ENCODE data around the gene TRABD2A.

The TRABD2A gene

GRCh38 chr2:84891355-84892010, 10.6 kb upstream of the TRABD2A start:
- no peak overlapping the region for H3K27ac ChIP-seq (ENCODE audit: low read depth in 2 of 2, low read length in 2 of 2)
- H3K4me1 ChIP-seq (ENCODE audit: control insufficient read depth in 2 of 2, insufficient read depth in 2 of 2, low read length in 2 of 2), result peaks cover 13 to 20% of the 10 kb centered on the region in 2 donors

GRCh38 chr2:84889332-84889731, 8.4 kb upstream of the TRABD2A start:
- no peaks in the 10 kb centered on the region for H3K9me3 ChIP-seq (ENCODE audit: control insufficient read depth in 2 of 2, low read length in 2 of 2)
- H3K27me3 ChIP-seq (ENCODE audit: control insufficient read depth in 2 of 2, insufficient read depth in 2 of 2, low read length in 2 of 2), result no peaks in the 10 kb centered on the region
- H3K4me1 ChIP-seq (ENCODE audit: control insufficient read depth in 2 of 2, insufficient read depth in 2 of 2, low read length in 2 of 2), result peaks cover 10 to 15% of the 10 kb centered on the region in 2 donors
- peak overlapping the region; percentile 55 to 62 for H3K4me3 ChIP-seq (ENCODE audit: low read length in 2 of 2)
- H3K9ac ChIP-seq (ENCODE audit: low read depth in 1 of 2, low read length in 2 of 2), result peak overlapping the region; percentile 63 to 66
- no peaks in the 10 kb centered on the region for H3K36me3 ChIP-seq (ENCODE audit: control insufficient read depth in 2 of 2, insufficient read depth in 2 of 2, low read length in 2 of 2)
- peak overlapping the region; percentile 62 to 74 for H3K27ac ChIP-seq (ENCODE audit: low read depth in 2 of 2, low read length in 2 of 2)

More at GRCh38 chr2:84891355-84892010, 10.6 kb upstream of the TRABD2A start:
- H3K27me3 ChIP-seq (ENCODE audit: control insufficient read depth in 2 of 2, insufficient read depth in 2 of 2, low read length in 2 of 2), result no peaks in the 10 kb centered on the region
- H3K9ac ChIP-seq (ENCODE audit: low read depth in 1 of 2, low read length in 2 of 2), result no peak overlapping the region
- no peaks in the 10 kb centered on the region for H3K9me3 ChIP-seq (ENCODE audit: control insufficient read depth in 2 of 2, low read length in 2 of 2)
- no peak overlapping the region for H3K4me3 ChIP-seq (ENCODE audit: low read length in 2 of 2)
- no peaks in the 10 kb centered on the region for H3K36me3 ChIP-seq (ENCODE audit: control insufficient read depth in 2 of 2, insufficient read depth in 2 of 2, low read length in 2 of 2)

DNA sequence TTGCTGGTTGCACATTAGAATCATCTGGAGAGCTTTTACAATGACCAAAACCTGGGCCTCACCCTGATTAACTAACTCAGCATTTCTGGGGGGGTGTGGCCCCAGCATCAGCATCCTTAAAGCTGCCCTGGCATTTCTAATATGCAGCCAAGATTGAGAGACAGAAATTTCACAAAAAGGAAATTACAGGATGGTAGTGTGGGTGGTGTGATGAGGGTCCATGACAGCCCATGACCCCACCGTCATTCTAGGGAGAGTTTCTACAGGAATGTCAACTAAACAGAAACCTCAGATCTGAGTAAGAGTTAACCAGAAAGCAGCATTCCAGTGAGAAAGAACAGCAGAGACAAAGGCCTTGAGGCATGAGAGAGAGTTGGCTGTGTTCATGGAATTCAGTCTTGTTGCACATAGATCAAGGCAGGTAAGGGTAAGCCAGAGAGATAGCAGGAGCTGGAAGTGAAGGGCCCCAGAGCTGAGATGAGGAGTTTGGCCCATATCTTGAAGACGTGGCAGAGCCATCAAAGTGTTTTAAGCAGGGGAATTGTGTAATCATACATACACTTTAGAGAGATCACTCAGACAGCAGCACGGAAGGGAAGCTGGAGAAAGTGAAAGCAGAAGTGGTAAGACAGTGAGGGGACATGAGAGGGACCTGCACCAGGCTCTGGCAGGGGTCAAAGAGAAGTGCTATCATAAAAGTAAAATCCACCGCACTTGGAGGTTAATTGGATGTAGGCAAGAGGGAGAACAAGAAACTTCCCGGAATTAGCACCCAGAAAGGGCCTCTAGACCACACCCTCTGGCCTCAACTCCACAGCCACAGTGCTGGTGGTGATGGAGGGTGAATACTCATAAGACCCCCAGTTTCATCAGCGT, 7.8 kb upstream of the TRABD2A start:
- Histone ChIP-seq H3K27me3 (ENCODE audit: control insufficient read depth in 2 of 2, insufficient read depth in 2 of 2, low read length in 2 of 2) (no peaks in the 10 kb centered on the region), H3K9me3 (ENCODE audit: control insufficient read depth in 2 of 2, low read length in 2 of 2) (no peaks in the 10 kb centered on the region), H3K9ac (ENCODE audit: low read depth in 1 of 2, low read length in 2 of 2) (peak overlapping the region; percentile 63 to 66), H3K4me3 (ENCODE audit: low read length in 2 of 2) (peak overlapping the region; percentile 55 to 62), H3K36me3 (ENCODE audit: control insufficient read depth in 2 of 2, insufficient read depth in 2 of 2, low read length in 2 of 2) (no peaks in the 10 kb centered on the region), H3K4me1 (ENCODE audit: control insufficient read depth in 2 of 2, insufficient read depth in 2 of 2, low read length in 2 of 2) (peaks cover 10 to 14% of the 10 kb centered on the region in 2 donors), H3K27ac (ENCODE audit: low read depth in 2 of 2, low read length in 2 of 2) (peak overlapping the region; percentile 62 to 74)

DNA sequence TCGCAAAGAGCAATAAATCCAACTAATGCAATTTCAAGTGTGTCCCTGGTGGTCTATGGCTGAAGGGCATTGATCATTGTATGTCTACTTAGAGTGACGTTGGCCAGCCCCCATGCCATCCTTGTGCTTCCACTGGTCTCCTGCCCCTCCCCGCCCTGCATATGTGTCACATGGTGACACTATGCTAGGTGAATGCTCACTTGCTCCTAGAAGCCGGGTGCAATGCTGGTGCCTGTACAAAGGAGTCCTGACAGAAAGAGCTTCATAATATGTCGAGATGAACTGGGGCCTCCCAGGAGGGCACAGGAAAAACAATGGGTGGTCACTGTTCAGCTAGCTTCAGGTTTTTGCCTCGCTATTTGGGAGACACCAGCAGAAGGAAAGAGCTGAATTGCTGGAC, 5.9 kb upstream of the TRABD2A start:
- no peak overlapping the region for H3K27ac ChIP-seq (ENCODE audit: low read depth in 2 of 2, low read length in 2 of 2)
- H3K9me3 ChIP-seq (ENCODE audit: control insufficient read depth in 2 of 2, low read length in 2 of 2), result no peaks in the 10 kb centered on the region
- no peak overlapping the region for H3K9ac ChIP-seq (ENCODE audit: low read depth in 1 of 2, low read length in 2 of 2)
- H3K4me1 ChIP-seq (ENCODE audit: control insufficient read depth in 2 of 2, insufficient read depth in 2 of 2, low read length in 2 of 2), result peaks cover 10 to 14% of the 10 kb centered on the region in 2 donors
- no peaks in the 10 kb centered on the region for H3K36me3 ChIP-seq (ENCODE audit: control insufficient read depth in 2 of 2, insufficient read depth in 2 of 2, low read length in 2 of 2)
- no peaks in the 10 kb centered on the region for H3K27me3 ChIP-seq (ENCODE audit: control insufficient read depth in 2 of 2, insufficient read depth in 2 of 2, low read length in 2 of 2)
- no peak overlapping the region for H3K4me3 ChIP-seq (ENCODE audit: low read length in 2 of 2)

DNA sequence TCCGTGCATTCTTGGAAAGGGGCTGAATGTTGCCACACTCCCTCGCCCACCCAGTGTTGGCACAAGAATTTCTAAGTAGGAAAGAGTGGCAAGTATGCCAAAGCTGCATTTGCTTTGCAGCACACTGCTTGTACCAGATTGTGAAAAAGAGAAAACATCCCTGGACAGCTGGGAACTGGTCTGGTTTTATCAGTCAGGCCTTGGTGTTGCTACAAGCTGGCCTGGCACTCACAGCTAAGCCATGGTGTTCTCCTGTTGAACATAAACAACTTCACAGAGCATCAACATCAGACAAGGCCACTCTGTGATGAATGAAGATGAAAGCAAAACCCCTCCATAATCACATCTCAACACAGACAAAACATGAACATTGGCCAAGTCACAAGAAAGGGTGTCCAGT, 4.2 kb upstream of the TRABD2A start:
- no peaks in the 10 kb centered on the region for H3K9me3 ChIP-seq (ENCODE audit: control insufficient read depth in 2 of 2, low read length in 2 of 2)
- H3K36me3 ChIP-seq (ENCODE audit: control insufficient read depth in 2 of 2, insufficient read depth in 2 of 2, low read length in 2 of 2), result no peaks in the 10 kb centered on the region
- H3K4me3 ChIP-seq (ENCODE audit: low read length in 2 of 2), result no peak overlapping the region
- peaks cover 0 to 2% of the 10 kb centered on the region in 2 donors for H3K27me3 ChIP-seq (ENCODE audit: control insufficient read depth in 2 of 2, insufficient read depth in 2 of 2, low read length in 2 of 2)
- no peak overlapping the region for H3K9ac ChIP-seq (ENCODE audit: low read depth in 1 of 2, low read length in 2 of 2)
- H3K4me1 ChIP-seq (ENCODE audit: control insufficient read depth in 2 of 2, insufficient read depth in 2 of 2, low read length in 2 of 2), result peaks cover 10 to 14% of the 10 kb centered on the region in 2 donors
- no peak overlapping the region for H3K27ac ChIP-seq (ENCODE audit: low read depth in 2 of 2, low read length in 2 of 2)

GRCh38 chr2:84884449-84884848, 3.6 kb upstream of the TRABD2A start:
- H3K4me1 ChIP-seq (ENCODE audit: control insufficient read depth in 2 of 2, insufficient read depth in 2 of 2, low read length in 2 of 2), result peaks cover 10 to 14% of the 10 kb centered on the region in 2 donors
- H3K27ac ChIP-seq (ENCODE audit: low read depth in 2 of 2, low read length in 2 of 2), result no peak overlapping the region
- no peaks in the 10 kb centered on the region for H3K36me3 ChIP-seq (ENCODE audit: control insufficient read depth in 2 of 2, insufficient read depth in 2 of 2, low read length in 2 of 2)
- H3K4me3 ChIP-seq (ENCODE audit: low read length in 2 of 2), result no peak overlapping the region
- H3K27me3 ChIP-seq (ENCODE audit: control insufficient read depth in 2 of 2, insufficient read depth in 2 of 2, low read length in 2 of 2), result peaks cover 0 to 2% of the 10 kb centered on the region in 2 donors
- no peak overlapping the region for H3K9ac ChIP-seq (ENCODE audit: low read depth in 1 of 2, low read length in 2 of 2)
- no peaks in the 10 kb centered on the region for H3K9me3 ChIP-seq (ENCODE audit: control insufficient read depth in 2 of 2, low read length in 2 of 2)

DNA sequence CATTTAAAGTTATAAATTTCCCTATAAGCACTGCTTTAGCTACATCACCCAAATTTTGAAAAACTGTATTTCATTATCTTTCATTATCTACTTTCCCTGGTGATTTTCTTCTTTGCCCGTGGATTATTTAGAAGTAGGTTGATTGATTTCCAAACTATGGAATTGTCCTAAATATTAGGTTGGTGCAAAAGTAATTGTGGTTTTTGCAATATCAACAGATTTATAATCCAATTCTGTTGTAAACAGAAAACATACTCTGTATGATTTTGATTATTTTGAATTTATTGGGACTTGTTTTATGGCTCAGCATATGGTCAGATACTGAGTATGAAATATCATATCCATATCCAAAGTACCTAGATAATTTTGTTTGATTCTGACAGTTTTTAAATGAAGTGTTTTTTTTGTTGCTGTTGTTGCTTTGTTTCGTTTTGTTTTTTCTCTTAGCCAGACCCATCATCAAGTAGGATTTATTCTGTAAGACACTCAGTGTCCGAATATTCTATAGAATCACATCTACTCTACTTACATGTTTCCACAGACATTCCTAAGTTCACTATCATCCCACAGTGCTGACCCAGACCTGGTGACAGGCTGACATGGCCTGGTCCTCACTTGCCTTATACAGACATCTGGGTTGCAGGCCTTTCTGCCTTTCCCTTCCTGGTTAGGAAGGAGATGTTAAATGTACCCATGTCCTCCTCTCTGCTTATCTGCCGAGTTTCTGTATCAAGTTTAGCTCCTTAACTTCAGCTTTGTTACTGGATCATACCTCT, 2.1 kb upstream of the TRABD2A start:
- peaks cover 0 to 2% of the 10 kb centered on the region in 2 donors for H3K27me3 ChIP-seq (ENCODE audit: control insufficient read depth in 2 of 2, insufficient read depth in 2 of 2, low read length in 2 of 2)
- peaks cover 0 to 4% of the 10 kb centered on the region in 2 donors for H3K4me1 ChIP-seq (ENCODE audit: control insufficient read depth in 2 of 2, insufficient read depth in 2 of 2, low read length in 2 of 2)
- H3K4me3 ChIP-seq (ENCODE audit: low read length in 2 of 2), result no peak overlapping the region
- H3K36me3 ChIP-seq (ENCODE audit: control insufficient read depth in 2 of 2, insufficient read depth in 2 of 2, low read length in 2 of 2), result no peaks in the 10 kb centered on the region
- no peaks in the 10 kb centered on the region for H3K9me3 ChIP-seq (ENCODE audit: control insufficient read depth in 2 of 2, low read length in 2 of 2)
- H3K27ac ChIP-seq (ENCODE audit: low read depth in 2 of 2, low read length in 2 of 2), result no peak overlapping the region
- peak overlapping the region in 1 of 2 donors; percentile 94 for H3K9ac ChIP-seq (ENCODE audit: low read depth in 1 of 2, low read length in 2 of 2)

DNA sequence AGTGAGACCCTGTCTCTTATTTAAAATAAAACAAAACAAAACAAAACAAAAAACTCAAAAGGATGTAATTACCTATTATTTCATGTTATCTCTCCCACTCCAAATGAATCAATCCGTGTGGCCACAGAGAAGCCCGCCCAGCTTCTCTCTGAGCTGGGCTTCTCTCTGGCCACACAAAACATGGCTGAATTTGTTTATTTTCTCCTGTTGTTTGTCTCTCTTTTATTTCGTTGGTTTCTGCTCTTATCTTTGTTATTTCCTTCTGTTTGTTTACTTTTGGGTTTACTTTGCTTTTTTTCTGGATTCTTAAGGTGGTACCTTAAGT, 1.5 kb upstream of the TRABD2A start:
- peaks cover 0 to 6% of the 10 kb centered on the region in 2 donors for H3K4me1 ChIP-seq (ENCODE audit: control insufficient read depth in 2 of 2, insufficient read depth in 2 of 2, low read length in 2 of 2)
- peak overlapping the region; percentile 68 to 94 for H3K9ac ChIP-seq (ENCODE audit: low read depth in 1 of 2, low read length in 2 of 2)
- no peaks in the 10 kb centered on the region for H3K36me3 ChIP-seq (ENCODE audit: control insufficient read depth in 2 of 2, insufficient read depth in 2 of 2, low read length in 2 of 2)
- peak overlapping the region in 1 of 2 donors; percentile 85 for H3K27ac ChIP-seq (ENCODE audit: low read depth in 2 of 2, low read length in 2 of 2)
- H3K27me3 ChIP-seq (ENCODE audit: control insufficient read depth in 2 of 2, insufficient read depth in 2 of 2, low read length in 2 of 2), result peaks cover 0 to 2% of the 10 kb centered on the region in 2 donors
- no peaks in the 10 kb centered on the region for H3K9me3 ChIP-seq (ENCODE audit: control insufficient read depth in 2 of 2, low read length in 2 of 2)
- H3K4me3 ChIP-seq (ENCODE audit: low read length in 2 of 2), result peak overlapping the region in 1 of 2 donors; percentile 92

GRCh38 chr2:84881581-84882413, 913 bp upstream of the TRABD2A start:
- H3K27ac ChIP-seq (ENCODE audit: low read depth in 2 of 2, low read length in 2 of 2), result peak overlapping the region; percentile 85
- H3K36me3 ChIP-seq (ENCODE audit: control insufficient read depth in 2 of 2, insufficient read depth in 2 of 2, low read length in 2 of 2), result no peaks in the 10 kb centered on the region
- H3K4me3 ChIP-seq (ENCODE audit: low read length in 2 of 2), result peak overlapping the region; percentile 82 to 92
- H3K9ac ChIP-seq (ENCODE audit: low read depth in 1 of 2, low read length in 2 of 2), result peak overlapping the region; percentile 68 to 94
- peaks cover 0 to 2% of the 10 kb centered on the region in 2 donors for H3K27me3 ChIP-seq (ENCODE audit: control insufficient read depth in 2 of 2, insufficient read depth in 2 of 2, low read length in 2 of 2)
- no peaks in the 10 kb centered on the region for H3K9me3 ChIP-seq (ENCODE audit: control insufficient read depth in 2 of 2, low read length in 2 of 2)
- peaks cover 0 to 7% of the 10 kb centered on the region in 2 donors for H3K4me1 ChIP-seq (ENCODE audit: control insufficient read depth in 2 of 2, insufficient read depth in 2 of 2, low read length in 2 of 2)
